ENCODE measurements around the gene NEU2. TPM values are rescaled to one million over a fixed set of nuclear protein-coding genes. Genes with fewer than 3 reads are reported as not detected.

Gene NEU2
- total and polyA plus RNA-seq, 2 of the 13 experiments (the other 11 are each of a cell fraction or from before 2014, with no cell fraction given) = not detected

DNA sequence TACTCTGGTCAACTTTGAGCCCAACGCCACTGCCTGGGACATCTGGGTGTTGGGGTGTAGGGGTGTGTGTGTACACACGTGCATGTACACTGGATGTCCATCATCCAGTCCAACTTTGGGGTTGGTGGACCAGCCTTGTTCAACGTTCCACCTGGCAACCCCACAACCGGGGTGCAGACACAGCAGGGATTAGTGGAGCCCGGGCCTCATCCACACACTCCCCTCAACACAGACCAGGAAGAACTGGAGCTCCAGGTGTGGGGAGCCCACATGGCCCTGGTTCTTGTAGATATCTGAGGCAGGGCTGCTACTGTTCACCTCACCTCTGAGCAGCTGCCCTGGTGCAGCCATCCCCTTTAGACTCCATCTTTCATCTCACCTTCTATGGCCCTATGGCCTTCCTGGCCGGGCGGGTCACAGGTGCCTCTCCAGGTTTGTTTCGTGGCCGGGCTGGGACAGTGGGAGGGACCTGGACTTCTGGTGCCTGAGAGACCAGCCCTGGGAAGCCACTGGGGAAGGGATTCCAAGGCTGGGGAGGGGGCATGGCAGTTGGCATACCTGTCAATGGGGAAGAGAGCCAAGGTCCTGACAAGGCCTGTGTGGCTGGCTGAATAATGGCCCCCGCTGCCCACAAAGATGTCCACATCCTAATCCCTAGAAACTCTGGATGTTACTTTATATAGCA, 7.5 kb downstream of the NEU2 start:
- Histone ChIP-seq H3K9me3 (ENCODE audit: low read length) (no peaks in the 10 kb centered on the region), H3K4me1 (ENCODE audit: insufficient read depth, low read length) (0 out of 2 replicates have a peak, but pooled peaks cover 7% of the 10 kb centered on the region), H4K20me1 (ENCODE audit: insufficient read depth, low read length) (no peaks in the 10 kb centered on the region), H3K27me3 (ENCODE audit: control insufficient read depth in 1 of 2, insufficient read depth in 2 of 2, low read length in 2 of 2) (peaks cover 3 to 48% of the 10 kb centered on the region in 2 experiments; a peak in 4 of 5 replicates), H3K9ac (ENCODE audit: insufficient read depth, low read depth, low read length) (no peak overlapping the region), H2AFZ (ENCODE audit: low read length) (no peak overlapping the region), H3K4me3 (replicated peaks in 1 of 3; ENCODE audit: insufficient read depth in 1 of 3, low read depth in 2 of 3, low read length in 3 of 3) (no peak overlapping the region), H3K27ac (ENCODE audit: extremely low read length, insufficient read depth, low read length) (no peak overlapping the region), H3K36me3 (replicated peaks in 1 of 2; ENCODE audit: control insufficient read depth in 1 of 2, insufficient read depth in 2 of 2, low read length in 2 of 2) (no peaks in the 10 kb centered on the region), H3K4me2 (ENCODE audit: low read depth, low read length) (no peak overlapping the region), H3K79me2 (ENCODE audit: insufficient read depth, low read length) (no peaks in the 10 kb centered on the region)
- FAIRE-seq (no peak), DNase-seq (ENCODE audit: low spot score) (no peak), ATAC-seq (no peak; the same call in 2 of the 3 replicates)
- POLR2A ChIA-PET = no interaction called here
- WGBS (ENCODE audit: low lambda C conversion rate) = 41% methylated on average over 10 of the region's 10 CpGs
- BruUV-seq (replicated peaks) = no TSS peak
- CTCF ChIA-PET (ENCODE audit: low intra/inter-chr PET ratio, low total read pairs) = no interaction called here
- intact Hi-C loops (cut with micrococcal nuclease; ENCODE audit: unreplicated experiment) = no loop called here
- in situ Hi-C loops (cut with HindIII; ENCODE audit: extremely low pct_ligation_motif_present, low pct_unique_long_range_greater_than_20kb) = no loop called here
- TF ChIP-seq CAMTA2 (CRISPR knock-in tag; IDR thresholded peaks at IDR 0.05; ENCODE audit: borderline replicate concordance) = no peak
- TF ChIP-seq, protein P1, sequence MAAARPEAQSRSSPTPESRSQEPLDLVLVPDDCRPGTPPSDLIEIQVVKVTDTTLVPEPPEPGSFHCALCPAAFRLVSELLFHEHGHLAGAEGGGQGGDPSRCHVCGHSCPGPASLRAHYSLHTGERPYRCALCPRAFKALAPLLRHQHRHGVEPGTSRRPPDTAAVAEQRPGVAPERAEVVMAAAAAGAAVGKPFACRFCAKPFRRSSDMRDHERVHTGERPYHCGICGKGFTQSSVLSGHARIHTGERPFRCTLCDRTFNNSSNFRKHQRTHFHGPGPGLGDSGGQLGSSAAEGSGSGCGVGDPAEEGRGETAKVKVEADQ (CRISPR knock-in tag; IDR thresholded peaks at IDR 0.05; ENCODE audit: borderline replicate concordance) = no peak
- TF ChIP-seq, protein P2, sequence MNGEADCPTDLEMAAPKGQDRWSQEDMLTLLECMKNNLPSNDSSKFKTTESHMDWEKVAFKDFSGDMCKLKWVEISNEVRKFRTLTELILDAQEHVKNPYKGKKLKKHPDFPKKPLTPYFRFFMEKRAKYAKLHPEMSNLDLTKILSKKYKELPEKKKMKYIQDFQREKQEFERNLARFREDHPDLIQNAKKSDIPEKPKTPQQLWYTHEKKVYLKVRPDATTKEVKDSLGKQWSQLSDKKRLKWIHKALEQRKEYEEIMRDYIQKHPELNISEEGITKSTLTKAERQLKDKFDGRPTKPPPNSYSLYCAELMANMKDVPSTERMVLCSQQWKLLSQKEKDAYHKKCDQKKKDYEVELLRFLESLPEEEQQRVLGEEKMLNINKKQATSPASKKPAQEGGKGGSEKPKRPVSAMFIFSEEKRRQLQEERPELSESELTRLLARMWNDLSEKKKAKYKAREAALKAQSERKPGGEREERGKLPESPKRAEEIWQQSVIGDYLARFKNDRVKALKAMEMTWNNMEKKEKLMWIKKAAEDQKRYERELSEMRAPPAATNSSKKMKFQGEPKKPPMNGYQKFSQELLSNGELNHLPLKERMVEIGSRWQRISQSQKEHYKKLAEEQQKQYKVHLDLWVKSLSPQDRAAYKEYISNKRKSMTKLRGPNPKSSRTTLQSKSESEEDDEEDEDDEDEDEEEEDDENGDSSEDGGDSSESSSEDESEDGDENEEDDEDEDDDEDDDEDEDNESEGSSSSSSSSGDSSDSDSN (CRISPR knock-in tag; IDR thresholded peaks at IDR 0.05) = no peak
- TF ChIP-seq ETV5 (CRISPR knock-in tag; IDR thresholded peaks at IDR 0.05; ENCODE audit: borderline replicate concordance) = no peak
- TF ChIP-seq ZBTB37 (CRISPR knock-in tag; IDR thresholded peaks at IDR 0.05) = no peak
- no peak for TF ChIP-seq SRSF9 (IDR thresholded peaks at IDR 0.05; ENCODE audit: borderline replicate concordance, insufficient read depth, low read depth, low read length, poor library complexity, severe bottlenecking)
- TF ChIP-seq PRDM10 (CRISPR knock-in tag; IDR thresholded peaks at IDR 0.05; ENCODE audit: low read depth) = no peak
- no peak for TF ChIP-seq HES4 (CRISPR knock-in tag; IDR thresholded peaks at IDR 0.05; ENCODE audit: borderline replicate concordance)
- TF ChIP-seq SALL2 (CRISPR knock-in tag; IDR thresholded peaks at IDR 0.05) = no peak
- TF ChIP-seq ZBTB34 (CRISPR knock-in tag; IDR thresholded peaks at IDR 0.05) = no peak
- no peak for TF ChIP-seq PTBP1 (IDR thresholded peaks at IDR 0.05; ENCODE audit: low read depth, low read length, poor library complexity, severe bottlenecking)
- no peak for TF ChIP-seq YEATS2 (CRISPR knock-in tag; IDR thresholded peaks at IDR 0.05; ENCODE audit: borderline replicate concordance)
- no peak for TF ChIP-seq RORA (CRISPR knock-in tag; IDR thresholded peaks at IDR 0.05)

All from HepG2 (cell line).